GM12801 (cell line): ENCODE data around the gene FETUB.
A peak's percentile ranks its signal among the peaks of the same experiment; 100 is the strongest.

Source experiments
- CTCF ChIP-seq: IDR thresholded peaks from one replicate; pipeline ENCODE4 v1.5.1; 2011; ENCODE audit warnings: control low read depth; ENCODE audit not compliant: insufficient read length; ENCODE audit errors: extremely low read depth

Gene FETUB

GRCh38 chr3:186614266-186614596, 26.0 kb upstream of the FETUB start:
- TF ChIP-seq CTCF = no peak

GRCh38 chr3:186614597-186615483, 25.4 kb upstream of the FETUB start:
- TF ChIP-seq CTCF = peak; percentile 75

- no peak for TF ChIP-seq CTCF
Measured at GRCh38 chr3:186616299-186616617, 23.9 kb upstream of the FETUB start.

GRCh38 chr3:186617036-186617946, 22.9 kb upstream of the FETUB start:
- no peak for TF ChIP-seq CTCF

- no peak for TF ChIP-seq CTCF
Measured at GRCh38 chr3:186618318-186618938, 21.8 kb upstream of the FETUB start.

- TF ChIP-seq CTCF = no peak
Measured at GRCh38 chr3:186619787-186620212, 20.4 kb upstream of the FETUB start.
